ENCODE results near the gene PCSK2.

The PCSK2 gene

DNA sequence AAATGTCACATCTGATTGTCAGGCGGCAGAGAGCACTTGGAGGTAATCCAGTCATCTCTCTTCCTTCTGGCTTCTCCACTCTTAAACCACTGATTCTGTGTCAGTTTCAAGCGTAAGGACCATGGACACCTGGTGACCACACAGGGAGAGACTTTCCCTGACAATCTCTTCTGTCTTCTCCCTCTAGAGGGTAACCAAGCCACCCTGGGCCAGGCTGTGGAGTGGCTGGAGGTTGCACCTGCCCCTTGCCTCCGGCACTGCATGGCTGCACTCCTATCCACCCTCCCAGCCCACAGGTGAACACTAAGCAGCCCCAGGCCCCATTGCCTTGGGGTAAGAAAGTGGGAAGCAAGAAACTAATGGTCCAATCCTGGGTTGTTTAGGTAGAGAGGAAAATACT, 225.6 kb downstream of the PCSK2 start:
- no peak for DNase-seq

GRCh38 chr20:17453592-17453991, 226.8 kb downstream of the PCSK2 start:
- DNase-seq = no peak

DNA sequence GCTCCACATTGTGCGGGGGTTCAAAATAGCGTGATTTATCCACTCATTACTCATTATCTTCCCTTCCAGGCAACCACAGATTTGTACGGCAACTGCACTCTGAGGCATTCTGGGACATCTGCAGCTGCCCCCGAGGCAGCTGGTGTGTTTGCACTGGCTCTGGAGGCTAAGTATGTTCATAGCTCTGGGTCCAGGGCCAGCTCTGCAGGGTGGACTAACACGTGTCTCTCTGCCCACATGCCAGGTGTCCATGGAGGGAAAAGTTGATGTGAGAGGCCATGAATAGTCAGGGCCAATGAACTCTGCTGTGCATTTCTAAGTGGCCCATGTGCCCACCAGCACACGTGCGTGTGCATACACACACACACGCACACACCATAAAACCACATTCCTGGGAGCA, 229.4 kb downstream of the PCSK2 start:
- DNase-seq = no peak

GRCh38 chr20:17457079-17457478, 230.2 kb downstream of the PCSK2 start:
- no peak for DNase-seq

GRCh38 chr20:17457588-17458190, 230.8 kb downstream of the PCSK2 start:
- DNase-seq = no peak

DNA sequence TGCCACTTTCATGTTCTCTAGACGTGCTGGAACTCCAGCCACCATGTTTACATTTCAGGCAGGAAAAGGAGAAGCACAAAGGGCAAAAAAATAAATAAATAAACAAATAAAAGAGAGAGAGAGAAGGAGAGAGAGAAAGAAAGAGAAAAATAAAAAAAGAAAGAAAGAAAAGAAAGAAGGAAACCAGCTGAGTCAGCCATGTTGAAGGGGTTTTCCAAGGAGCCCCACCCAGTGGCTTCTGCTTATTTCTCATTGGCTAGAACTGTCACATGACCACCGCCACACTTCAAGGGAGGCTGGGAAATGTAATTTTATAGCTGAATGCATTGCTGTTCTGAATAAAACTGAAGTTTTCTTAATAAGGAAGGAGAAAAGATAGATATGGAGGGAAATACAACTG, 233.3 kb downstream of the PCSK2 start:
- DNase-seq = no peak

- no peak for DNase-seq
Measured at GRCh38 chr20:17461941-17462340, 235.1 kb downstream of the PCSK2 start.

DNA sequence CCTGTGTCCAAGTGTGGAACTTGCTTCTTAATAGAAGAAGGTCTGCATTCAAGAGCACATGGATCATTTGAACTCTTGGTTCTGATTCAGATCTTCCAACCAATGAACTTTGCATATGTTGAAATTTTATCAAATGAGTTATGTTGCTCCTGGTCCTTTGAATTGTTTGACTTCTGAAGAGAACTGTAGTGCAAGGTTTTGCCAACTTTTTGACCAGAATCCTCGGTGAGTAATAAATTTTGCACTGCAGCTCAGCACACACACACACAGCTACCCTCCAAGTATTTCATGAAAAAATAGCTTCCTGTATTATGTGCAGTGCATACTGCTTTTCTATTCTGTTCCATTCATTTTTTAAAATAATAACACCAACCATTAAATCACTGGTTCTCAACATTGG, 236.9 kb downstream of the PCSK2 start:
- DNase-seq = no peak

GRCh38 chr20:17465236-17465635, 238.4 kb downstream of the PCSK2 start:
- DNase-seq = no peak

DNA sequence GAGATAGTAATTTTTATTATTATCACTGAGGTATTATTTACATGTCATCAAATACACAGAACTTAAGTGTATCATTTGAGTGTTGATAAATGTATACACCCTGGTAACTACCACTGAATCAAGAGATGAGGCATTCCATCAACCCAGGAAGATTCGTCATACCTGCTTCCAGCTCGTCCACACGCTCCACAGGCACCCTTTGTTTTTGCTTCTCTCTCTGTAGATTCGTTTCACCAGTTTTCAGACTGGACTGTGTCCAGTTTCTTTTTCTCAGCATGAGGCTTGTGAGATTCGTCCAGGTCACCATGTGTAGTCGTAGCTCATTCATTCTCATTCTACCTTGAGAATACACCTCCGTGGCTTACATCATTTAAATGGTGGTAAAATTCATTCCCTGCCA, 239.8 kb downstream of the PCSK2 start:
- DNase-seq = no peak

- DNase-seq = no peak
Measured at GRCh38 chr20:17467120-17467655, 240.3 kb downstream of the PCSK2 start.

DNA sequence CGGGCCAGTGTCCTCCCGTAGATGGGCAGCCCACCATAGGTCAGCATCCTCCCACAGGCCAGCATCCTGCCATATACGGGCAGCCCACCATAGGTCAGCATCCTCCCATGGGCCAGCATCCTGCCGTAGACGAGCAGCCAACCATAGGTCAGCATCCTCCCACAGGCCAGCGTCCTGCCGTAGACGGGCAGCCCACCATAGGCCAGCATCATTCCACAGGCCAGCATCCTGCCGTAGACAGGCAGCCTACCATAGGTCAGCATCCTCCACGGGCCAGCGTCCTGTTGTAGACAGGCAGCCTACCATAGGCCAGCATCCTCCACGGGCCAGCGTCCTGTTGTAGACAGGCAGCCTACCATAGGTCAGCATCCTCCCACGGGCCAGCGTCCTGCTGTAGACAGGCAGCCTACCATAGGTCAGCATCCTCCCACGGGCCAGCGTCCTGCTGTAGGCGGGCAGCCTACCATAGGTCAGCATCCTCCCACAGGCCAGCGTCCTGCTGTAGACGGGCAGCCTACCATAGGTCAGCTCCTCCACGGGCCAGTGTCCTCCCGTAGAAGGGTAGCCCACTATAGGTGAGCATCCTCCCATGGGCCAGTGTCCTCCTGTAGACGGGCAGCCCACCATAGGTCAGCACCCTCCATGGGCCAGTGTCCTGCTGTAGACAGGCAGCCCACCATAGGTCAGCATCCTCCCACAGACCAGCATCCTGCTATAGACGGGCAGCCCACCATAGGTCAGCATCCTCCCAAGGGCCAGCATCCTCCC, 241.4 kb downstream of the PCSK2 start:
- DNase-seq = no peak

DNA sequence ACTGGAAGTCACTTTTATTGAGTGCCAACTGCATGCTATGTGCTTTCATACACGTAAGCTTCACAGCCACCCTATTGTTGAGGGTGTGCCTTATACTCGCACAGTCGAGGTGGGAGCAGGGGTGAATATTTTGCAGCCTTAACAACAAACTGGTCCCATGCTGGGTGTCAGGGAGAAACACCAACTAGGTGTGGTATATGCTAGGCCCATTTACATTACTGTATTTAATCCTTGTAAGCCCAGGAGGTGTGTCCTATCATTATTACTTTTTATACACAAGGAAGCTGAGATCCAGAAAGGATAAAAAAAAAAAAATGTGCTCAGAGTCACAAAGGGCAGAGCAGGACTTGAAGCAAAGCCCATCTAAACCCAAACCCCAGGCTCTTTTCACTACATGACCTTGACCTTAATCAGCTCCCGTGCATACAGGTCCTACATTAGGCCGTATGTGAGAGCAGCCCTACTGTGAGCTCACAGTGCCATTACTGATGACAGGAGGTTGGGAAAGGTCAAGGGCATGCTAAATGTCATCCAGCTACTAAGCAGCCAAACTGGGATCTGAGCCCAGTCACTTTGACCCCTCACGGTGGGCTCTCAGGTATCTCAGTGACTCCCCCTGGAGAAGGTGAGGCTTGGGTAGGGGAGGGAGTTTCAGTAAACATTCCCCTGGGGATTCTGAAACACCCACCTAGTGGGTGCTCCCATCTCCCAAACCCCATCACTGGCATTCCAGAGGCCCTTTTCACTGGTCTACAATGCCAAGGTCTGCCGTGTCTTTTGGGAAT, 242.6 kb downstream of the PCSK2 start:
- DNase-seq = no peak

GRCh38 chr20:17470521-17470920, 243.7 kb downstream of the PCSK2 start:
- no peak for DNase-seq

- DNase-seq = no peak
Measured at GRCh38 chr20:17470973-17471372, 244.1 kb downstream of the PCSK2 start.

- no peak for DNase-seq
Measured at GRCh38 chr20:17471606-17472187, 244.9 kb downstream of the PCSK2 start.

- no peak for DNase-seq
Measured at GRCh38 chr20:17473659-17474058, 246.8 kb downstream of the PCSK2 start.

DNA sequence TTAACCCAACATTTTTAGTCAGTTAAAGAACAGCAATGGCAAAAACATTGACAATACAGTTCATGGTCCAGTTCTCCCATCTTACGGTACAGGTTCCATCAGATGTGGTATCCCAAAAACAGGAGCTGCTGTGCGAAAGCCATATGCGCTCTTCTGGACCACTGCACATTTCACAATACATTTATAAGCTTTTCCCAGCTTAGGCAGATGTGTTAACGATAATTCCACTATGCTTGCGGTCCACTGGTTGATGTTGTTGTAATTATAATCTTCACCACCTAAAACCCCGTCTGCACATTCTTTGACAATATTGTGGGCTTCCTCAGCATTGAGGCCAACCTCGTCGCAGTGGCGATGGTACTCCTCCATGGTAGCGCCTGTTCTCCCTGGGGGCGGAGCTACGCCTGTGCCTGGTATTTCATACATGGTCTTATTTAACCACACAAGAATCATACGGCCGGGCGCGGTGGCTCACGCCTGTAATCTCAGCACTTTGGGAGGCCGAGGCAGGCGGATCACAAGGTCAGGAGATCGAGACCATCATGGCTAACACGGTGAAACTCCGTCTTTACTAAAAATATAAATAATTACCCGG, 252.3 kb downstream of the PCSK2 start:
- no peak for DNase-seq

DNA sequence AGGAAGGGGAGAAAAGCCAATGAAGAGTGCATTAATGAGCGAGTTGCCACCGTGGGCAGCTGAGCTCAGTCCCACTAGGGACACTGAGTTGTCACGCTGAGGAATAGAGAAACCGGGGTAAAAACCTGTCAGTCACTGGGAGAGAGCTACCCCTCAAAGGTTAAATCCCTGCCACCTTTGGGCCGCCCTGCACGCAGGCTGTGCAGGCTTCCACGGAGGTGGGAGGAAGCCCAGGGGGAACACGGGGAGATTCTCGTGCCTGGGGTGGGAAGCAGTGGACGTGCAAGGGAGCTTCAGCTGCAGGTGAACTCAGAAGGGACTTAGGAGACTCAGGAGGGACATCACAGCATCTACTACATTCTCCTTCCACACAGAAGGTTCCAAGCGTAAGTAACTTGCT, 253.9 kb downstream of the PCSK2 start:
- DNase-seq = no peak

GRCh38 chr20:17481661-17482060, 254.8 kb downstream of the PCSK2 start:
- DNase-seq = no peak

DNA sequence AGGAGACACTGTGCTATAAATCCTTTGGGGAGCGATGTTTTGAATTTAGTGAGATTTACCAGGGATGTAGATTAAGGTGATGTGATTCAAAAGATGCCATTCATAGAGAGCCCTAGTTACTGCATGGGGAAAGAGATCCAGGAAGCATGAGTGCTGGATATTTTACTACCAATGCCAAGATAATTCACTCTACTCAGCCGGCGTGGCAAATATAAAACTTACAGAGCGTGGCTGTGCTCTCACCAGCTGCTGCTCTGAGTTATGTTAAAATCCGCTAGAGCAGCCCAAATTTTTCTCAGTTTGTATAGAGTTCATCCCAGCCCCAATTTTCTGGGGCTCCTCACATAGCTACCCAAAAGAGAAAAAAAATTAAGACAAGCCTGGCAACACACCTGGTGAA, 255.7 kb downstream of the PCSK2 start:
- no peak for DNase-seq

GRCh38 chr20:17485017-17485416, 258.2 kb downstream of the PCSK2 start:
- no peak for DNase-seq
